Brain microvascular endothelial cell (primary cell): ENCODE results near the gene PLXNB1.

Source experiments
- DNase-seq: peaks from one replicate; pipeline ENCODE4 v3.0.0-alpha.2; 2020
- H3K27ac ChIP-seq: fragments of 250-450 bp; sonication (Bioruptor Pico); 2 replicates; pipeline ENCODE4 v1.5.1; 2020; ENCODE audit warnings: mild to moderate bottlenecking, moderate library complexity
- H3K27me3 ChIP-seq: fragments of 250-450 bp; sonication (Bioruptor Pico); replicated peaks from 2 replicates; pipeline ENCODE4 v1.5.1; 2020; ENCODE audit warnings: mild to moderate bottlenecking
- H3K36me3 ChIP-seq: fragments of 250-450 bp; sonication (Bioruptor Pico); replicated peaks from 2 replicates; pipeline ENCODE4 v1.5.1; 2020; ENCODE audit warnings: mild to moderate bottlenecking
- H3K4me3 ChIP-seq: 2 replicates; pipeline ENCODE4 v1.5.1; 2011; ENCODE audit warnings: low read depth, mild to moderate bottlenecking, control low read depth, low read length, moderate library complexity
- CTCF ChIP-seq: IDR thresholded peaks from 2 replicates; pipeline ENCODE4 v1.5.1; 2011; ENCODE audit warnings: low read depth, mild to moderate bottlenecking, moderate library complexity, low read length, control low read depth, inconsistent platforms; ENCODE audit errors: missing control alignments
- in situ Hi-C: cut with HindIII; loops from 2 replicates; pipeline ENCODE4 v1.10.0; 2017; ENCODE audit warnings: low sequenced_read_pairs, low pct_ligation_motif_present

Gene PLXNB1

GRCh38 chr3:48460517-48460902 lies 30.6 kb upstream of the PLXNB1 start:
- Histone ChIP-seq H3K27me3 (no peaks in the 10 kb centered on the region), H3K27ac (no peak overlapping the region), H3K36me3 (peaks cover 27% of the 10 kb centered on the region), H3K4me3 (no peak overlapping the region)
- no peak for TF ChIP-seq CTCF
- no peak for DNase-seq
- in situ Hi-C loops: no loop called here

GRCh38 chr3:48459773-48460516 lies 30.1 kb upstream of the PLXNB1 start:
- H3K36me3 ChIP-seq: peaks cover 30% of the 10 kb centered on the region
- no peak for TF ChIP-seq CTCF
- in situ Hi-C loops: no loop called here

GRCh38 chr3:48459331-48459730 lies 29.4 kb upstream of the PLXNB1 start:
- no peak for DNase-seq
- Histone ChIP-seq H3K4me3 (no peak overlapping the region), H3K27me3 (no peaks in the 10 kb centered on the region), H3K27ac (no peak overlapping the region), H3K36me3 (peaks cover 33% of the 10 kb centered on the region)
- no peak for TF ChIP-seq CTCF
- in situ Hi-C loops: no loop called here

More at GRCh38 chr3:48459773-48460516, 30.1 kb upstream of the PLXNB1 start:
- Histone ChIP-seq H3K27me3 (no peaks in the 10 kb centered on the region), H3K27ac (no peak overlapping the region), H3K4me3 (no peak overlapping the region)
- DNase-seq: no peak

GRCh38 chr3:48456456-48456855 lies 26.6 kb upstream of the PLXNB1 start:
- Histone ChIP-seq H3K4me3 (no peak overlapping the region), H3K36me3 (peaks cover 50% of the 10 kb centered on the region), H3K27me3 (no peaks in the 10 kb centered on the region), H3K27ac (no peak overlapping the region)
- no peak for TF ChIP-seq CTCF
- in situ Hi-C loops: no loop called here
- no peak for DNase-seq

GRCh38 chr3:48451270-48451669 lies 21.4 kb upstream of the PLXNB1 start:
- peaks cover 32% of the 10 kb centered on the region for H3K36me3 ChIP-seq
- TF ChIP-seq CTCF: no peak
- in situ Hi-C loops: no loop called here
- DNase-seq: no peak
- H3K27me3 ChIP-seq: no peaks in the 10 kb centered on the region
- H3K4me3 ChIP-seq: no peak overlapping the region
- no peak overlapping the region for H3K27ac ChIP-seq
